Kidney glomerular epithelial cell (primary cell): Measurements from ENCODE around the gene ATAD3B.
A peak's percentile ranks its signal among the peaks of the same experiment; 100 is the strongest.
"Not testable (repeated sequence)": the region's sequence is repeated elsewhere in the genome, so short reads cannot be mapped to it uniquely, and the experiment has no call there.

ENCODE experiments used
- DNase-seq: peaks from one replicate; lab custom pipeline; 2025; lab: John Stamatoyannopoulos, UW

ATAD3B gene

DNA sequence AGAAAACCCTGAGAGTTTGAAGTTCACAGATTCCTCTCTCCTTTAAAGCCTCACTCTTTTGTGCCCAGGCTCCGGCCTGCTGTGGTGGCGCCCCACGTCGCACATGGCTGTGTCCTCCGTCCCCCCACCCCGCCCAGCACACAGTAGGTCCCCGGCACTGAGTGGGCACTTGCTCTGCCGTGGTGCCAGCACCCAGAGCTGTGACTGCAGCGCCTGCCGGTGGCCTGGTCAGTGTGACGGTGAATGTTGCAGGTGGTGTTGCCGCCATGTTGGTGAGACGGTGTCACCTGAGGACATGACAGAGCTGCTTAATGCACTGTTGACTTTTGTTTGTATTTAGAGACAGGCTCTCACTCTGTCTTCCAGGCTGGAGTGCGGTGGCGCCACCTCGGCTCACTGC lies 18.7 kb upstream of the ATAD3B start:
- DNase-seq, result no peak

DNA sequence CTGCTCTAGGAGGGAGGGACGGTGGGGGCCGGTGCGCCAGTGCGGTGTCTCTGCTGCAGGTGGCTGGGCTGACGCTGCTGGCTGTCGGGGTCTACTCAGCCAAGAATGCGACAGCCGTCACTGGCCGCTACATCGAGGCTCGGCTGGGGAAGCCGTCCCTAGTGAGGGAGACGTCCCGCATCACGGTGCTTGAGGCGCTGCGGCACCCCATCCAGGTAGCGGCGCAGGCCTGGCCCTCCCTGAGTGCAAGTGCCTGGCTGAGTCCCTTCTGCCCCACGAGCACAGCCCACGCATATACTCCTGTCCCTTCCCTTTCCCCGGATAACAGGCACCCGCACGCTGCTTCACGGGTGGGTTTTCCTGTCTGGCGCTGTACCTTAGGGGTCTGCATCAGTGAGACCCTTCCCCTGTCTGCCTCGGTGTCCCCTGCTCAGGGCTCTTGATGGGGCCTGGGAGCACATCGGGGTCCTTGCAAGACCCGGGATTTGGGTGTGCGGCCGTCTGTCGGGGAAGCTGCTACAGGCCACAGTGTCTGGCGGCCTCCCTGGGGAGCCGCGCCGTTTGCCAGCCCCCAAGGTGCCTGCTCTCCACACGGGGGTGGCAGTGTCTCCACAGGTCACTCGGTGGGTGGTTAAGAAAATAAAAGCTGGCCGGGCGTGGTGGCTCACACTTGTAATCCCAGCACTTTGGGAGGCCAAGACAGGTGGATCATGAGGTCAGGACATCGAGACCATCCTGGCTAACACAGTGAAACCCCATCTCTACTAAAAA lies 17.1 kb upstream of the ATAD3B start:
- DNase-seq, result not testable (repeated sequence)

DNA sequence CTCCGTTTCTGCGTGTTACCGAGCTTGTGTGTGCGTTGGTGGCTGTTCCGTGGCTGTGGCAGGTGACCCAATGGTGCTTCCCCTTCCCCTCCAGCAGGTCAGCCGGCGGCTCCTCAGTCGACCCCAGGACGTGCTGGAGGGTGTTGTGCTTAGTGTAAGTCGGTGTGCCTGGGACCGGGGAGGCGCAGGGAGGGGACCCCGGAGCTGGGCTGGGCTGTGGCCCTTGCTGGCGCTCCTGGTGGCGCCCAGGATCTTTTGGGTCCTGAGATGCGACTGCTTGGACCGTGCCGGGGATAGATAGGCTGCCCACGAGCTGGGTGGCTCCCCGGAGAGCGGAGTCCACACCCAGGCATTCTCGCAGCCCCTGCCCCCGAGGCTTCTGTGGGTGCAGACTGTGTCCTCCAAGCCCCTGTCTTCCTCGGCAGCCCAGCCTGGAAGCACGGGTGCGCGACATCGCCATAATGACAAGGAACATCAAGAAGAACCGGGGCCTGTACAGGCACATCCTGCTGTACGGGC lies 16.1 kb upstream of the ATAD3B start:
- DNase-seq, result no peak

DNA sequence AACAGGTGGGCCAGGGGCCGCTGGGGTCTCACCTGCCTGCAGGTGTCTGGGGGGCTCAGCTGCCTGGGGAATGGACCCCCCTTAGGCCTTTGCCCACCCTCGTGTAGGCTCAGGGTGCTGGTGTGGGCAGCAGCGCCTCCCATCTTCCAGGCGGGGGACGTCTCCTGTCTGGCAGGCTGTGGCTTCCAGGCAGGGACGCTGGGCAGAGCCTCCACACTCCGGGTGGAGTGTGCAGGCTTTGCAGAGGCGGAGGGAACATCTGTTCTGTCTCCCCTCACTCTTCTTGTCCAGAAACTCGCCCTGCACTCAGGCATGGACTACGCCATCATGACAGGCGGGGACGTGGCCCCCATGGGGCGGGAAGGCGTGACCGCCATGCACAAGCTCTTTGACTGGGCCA lies 15.6 kb upstream of the ATAD3B start:
- not testable (repeated sequence) for DNase-seq

DNA sequence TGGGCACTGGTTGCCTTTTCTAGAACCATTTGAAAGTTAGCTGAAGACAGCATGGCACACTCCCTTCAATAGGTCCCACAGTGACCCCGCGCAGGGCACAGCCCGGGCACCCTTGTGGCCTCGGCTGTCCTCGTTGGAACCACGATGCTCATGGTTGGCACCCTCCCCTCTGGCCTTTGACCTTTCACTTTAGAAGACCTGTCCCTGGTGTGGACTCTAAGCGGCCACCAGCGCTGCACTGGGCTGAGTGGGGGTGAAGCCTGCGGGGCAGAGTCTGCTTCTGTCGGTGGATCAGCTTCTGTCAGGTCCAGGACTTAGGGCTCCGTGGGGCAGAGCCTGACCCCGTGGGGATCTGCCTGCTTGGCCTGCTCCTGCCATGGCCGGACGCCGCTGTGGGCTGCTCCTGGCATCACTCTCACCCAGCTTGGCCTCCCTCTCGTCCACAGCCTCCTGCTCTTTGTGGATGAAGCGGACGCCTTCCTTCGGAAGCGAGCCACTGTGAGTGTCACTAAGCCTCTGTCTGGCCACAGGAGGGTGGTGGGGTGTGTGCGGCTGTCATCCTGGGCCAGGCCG lies 14.8 kb upstream of the ATAD3B start:
- not testable (repeated sequence) for DNase-seq

DNA sequence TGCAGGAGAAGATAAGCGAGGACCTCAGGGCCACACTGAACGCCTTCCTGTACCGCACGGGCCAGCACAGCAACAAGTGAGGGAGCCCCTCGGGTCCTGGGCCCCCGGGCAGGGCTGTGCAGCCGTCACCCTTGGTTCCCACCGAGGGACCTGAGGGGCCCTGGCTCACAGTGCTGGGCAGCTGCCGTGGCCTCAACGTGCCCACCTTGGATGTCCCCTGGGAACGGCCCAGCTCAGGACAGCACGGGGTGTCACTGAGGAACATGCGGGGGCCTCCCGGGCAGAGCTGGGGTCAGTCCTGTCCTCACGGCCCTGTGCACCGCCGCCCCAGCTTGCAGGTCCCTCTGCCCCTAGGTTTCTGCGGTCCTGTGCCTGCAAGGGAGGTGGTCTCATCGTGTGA lies 12.4 kb upstream of the ATAD3B start:
- DNase-seq, result not testable (repeated sequence)

DNA sequence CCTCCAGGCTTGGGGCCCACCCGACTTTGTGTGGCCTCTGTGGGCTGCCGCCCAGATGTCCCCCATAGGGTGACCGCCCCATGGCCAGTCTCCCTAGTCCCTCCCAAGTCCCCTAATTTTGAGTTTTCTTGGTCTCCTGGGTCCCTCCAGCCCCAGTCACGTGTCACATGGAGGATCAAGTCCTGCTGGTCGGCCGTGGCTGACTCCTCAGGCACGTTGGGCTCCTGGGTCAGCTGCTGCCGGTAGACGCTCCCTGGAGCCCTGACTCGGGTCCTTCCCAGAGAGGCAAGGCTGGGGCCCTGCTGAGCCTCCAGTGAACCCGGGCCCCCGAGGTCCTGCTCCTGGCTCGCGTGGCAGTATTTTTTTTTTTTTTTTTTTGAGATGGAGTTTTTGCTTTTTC lies 11.9 kb upstream of the ATAD3B start:
- DNase-seq, result not testable (repeated sequence)

DNA sequence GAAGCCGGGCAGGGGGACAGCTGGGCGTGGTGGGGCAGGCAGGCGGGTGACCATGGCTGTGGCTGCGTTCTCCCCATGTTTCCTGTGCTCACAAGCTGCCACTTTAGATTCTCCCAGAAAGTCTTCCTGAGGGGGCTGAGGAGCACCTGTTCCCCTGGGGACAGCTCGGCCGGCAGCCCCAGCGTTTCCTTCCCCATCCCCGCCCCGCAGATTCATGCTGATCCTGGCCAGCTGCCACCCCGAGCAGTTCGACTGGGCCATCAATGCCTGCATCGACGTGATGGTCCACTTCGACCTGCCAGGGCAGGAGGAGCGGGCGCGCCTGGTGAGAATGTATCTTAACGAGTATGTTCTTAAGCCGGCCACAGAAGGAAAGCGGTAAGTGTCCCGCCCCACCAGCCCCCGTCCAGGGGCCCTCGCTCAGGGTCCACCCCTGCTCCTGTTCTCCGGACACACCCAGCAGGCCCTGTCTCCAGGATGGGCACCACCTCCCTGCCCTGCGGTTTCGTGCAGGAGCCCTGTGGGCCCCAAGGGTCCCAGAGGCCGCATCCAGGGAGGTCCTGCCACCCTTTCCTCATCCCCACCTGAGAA lies 10.9 kb upstream of the ATAD3B start:
- DNase-seq, result no peak

DNA sequence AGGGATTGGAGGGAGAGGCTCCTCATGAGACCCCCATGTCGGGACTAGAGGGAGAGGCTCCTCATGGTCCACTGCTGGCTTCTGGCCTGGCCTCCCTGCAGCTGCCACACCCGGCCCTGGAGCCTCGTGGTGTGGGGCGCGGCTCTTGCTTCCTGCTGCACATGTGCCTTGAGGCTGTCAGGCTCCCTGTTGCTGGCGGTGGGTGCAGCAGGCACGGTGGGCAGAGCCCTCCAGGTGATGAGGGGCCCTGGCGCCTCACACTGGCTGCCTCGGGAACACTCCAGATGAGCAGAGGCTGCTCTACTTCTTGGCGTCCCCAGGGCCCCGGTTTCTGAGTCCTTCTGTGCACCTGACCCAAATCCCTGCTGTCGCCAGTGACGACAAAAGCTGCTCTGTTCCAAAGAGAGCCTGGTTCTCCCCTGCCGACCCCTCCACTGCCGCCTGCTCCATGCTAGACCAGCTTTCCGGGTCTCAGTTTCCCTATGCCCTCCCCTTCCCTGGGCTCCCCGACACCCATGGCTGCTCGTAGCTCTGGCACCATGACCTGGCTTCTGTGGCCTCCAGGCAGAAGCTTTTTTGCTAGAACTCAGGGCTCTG lies 9.7 kb upstream of the ATAD3B start:
- DNase-seq, result no peak

DNA sequence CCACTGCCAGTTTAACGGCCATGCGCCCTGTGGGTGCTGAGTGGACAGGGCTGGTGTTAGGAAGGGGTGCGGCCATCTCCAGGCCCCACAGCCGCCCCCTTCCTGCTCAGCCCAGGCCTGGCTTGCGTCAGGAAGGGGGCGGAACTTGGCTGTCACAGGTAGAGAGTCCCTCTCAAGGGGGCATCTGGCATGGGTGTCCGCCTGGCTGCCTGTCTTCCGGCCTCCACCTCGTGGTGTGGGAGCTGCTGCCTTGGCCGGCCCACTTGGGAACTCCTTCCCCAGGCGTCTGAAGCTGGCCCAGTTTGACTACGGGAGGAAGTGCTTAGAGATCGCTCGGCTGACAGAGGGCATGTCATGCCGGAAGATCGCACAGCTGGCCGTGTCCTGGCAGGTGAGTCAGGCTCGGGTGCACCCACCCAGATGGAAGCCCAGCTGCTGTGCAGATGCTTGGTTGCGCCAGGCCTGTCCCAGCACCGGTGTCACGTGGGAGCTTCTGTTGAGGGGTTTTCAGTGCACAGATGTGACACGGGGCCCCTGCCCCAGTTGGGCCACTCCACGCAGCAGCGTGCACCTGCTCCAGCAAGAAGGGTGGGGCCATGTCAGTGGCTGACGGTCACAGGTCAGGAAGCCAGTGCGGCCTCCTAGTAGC lies 9.1 kb upstream of the ATAD3B start:
- DNase-seq, result peak; percentile 54

DNA sequence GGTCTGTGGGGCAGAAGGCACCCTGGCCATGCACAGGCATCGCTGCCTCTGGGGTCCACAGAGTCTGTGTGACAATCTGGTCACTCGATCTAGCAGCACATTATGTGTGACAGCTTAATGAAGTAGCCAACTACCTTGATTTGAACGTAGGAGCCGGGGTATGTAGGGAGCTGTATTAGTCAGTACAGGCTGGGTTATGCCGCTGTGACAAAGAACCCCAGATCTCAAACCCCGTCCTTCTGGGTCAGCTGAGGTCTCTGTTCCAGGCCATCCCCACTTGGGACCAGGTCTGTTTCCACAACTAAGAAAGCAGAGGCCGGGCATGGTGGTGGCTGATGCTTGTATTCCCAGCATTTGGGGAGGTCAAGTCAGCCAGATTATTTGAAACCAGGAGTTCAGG lies 8.3 kb upstream of the ATAD3B start:
- DNase-seq, result no peak

DNA sequence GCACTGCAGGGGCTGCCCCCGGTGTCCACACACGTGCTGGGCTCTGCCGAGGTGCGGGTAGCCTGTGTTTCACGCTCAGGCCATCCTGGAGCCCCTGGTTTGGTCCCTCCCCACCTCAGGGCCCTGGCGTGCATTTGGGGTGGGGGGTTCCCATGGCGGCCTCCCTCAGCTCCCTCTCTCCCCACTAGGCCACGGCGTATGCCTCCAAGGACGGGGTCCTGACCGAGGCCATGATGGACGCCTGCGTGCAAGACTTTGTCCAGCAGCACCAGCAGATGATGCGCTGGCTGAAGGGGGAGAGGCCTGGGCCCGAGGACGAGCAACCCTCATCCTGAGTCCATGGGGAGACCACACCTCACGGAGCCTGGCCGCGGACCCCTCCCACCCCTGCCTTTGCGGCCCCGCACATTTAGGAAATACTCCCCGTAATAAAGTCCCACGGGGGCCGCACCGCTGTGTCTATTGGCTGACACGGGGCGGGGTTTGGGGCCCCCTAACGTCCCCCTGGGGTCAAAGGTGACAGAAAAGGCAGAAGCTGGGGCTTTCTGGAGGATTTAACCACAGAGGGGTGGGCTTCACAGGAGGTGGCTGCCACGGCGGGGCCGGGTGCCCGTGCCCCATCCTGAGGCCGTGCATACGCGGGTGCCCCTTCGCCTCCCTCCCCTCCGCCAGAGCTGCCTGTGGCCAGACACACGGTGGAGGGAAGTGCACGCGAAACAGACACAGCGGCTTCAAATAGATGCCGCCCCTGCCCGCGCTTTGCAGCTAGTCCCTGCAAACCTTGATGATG lies 3.2 kb upstream of the ATAD3B start:
- not testable (repeated sequence) for DNase-seq

DNA sequence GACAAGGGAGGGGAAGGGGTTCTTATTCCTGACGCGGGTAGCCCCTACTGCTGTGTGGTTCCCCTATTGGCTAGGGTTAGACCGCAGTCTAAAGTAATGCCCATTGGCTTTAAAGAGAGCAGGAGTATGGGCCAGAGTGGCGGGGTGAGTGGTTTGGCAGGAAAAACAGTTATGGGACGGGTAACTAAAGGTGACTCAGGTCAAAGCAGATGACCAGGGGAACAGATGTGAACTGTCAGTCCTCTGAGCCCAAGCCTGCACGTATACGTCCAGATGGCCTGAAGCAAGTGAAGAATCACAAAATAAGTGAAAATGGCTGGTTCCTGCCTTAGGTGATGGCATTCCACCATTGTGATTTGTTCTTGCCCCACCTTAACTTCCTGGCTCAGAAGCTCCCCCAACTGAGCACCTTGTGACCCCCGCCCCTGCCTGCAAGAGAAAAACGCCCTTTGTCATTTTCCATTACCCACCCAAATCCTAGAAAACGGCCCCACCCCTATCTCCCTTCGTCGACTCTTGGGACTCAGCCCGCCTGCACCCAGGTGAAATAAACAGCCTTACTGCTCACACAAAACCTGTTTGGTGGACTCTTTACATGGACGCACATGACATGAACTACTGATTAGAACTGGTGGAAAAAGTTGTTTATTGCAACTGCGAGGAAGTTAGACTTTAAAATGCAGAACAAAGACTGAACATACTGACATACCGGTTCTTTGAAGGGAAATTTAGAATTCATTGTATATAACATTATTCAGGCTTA lies 758 bp upstream of the ATAD3B start:
- DNase-seq, result no peak

DNA sequence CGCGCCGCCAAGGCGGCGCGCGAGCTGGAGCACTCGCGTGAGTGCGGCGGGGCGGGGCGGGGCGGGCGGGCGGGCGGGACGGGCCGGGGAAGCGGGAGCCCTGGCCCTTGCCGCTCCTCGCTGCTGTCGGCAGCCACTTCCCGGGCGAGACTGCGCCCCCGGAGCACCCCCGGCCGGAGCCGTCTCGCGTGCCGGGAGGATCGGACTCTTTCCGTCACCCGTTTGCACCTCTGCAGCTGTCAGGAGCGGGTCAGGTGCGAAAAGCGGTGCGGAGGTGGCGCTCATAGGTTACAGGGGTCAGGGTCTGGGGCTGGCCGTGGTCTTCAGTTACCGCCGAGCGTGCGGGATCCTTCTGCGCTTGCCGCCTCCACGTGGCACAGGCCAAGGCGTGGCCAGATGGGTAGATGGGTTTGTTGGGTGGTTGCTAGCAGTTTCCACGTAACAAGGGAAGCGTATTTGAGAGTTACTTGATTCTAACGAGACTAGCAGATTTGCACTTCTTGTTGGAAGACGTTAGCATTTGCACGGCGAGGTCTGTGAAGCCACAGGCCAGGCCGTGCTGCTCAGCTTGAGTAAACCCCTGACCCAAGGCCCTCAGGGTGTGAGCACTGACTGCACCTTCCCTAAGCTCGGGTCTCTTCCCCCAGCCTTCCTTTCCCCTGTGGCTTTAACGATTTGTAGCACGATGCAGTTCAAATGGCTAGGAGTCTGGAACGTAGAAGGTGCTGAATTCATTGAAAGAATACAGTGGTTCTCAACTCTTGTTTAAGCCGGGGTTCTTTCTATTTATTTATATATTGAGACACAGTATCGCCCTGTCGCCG lies 700 bp downstream of the ATAD3B start:
- not testable (repeated sequence) for DNase-seq

DNA sequence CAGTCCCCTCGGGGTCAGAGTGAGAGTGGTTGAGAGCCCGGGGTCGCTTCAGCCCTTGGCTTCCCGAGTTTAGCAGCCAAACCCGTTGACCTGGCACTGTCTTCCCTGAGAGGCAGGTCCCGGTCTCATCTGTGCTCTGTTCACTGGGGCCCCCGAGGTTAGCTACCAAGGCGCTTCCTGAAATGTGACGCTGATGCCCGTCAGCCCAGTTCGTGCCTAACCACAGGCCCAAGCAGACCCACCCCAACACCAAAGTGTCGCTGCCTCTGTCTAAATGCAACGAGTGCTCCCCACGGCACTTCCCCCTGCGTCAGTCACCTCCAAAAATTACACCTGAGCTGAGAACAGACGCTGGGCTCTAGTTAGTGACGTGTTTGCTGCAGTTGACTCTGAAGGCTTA lies 4.4 kb downstream of the ATAD3B start:
- DNase-seq, result not testable (repeated sequence)

DNA sequence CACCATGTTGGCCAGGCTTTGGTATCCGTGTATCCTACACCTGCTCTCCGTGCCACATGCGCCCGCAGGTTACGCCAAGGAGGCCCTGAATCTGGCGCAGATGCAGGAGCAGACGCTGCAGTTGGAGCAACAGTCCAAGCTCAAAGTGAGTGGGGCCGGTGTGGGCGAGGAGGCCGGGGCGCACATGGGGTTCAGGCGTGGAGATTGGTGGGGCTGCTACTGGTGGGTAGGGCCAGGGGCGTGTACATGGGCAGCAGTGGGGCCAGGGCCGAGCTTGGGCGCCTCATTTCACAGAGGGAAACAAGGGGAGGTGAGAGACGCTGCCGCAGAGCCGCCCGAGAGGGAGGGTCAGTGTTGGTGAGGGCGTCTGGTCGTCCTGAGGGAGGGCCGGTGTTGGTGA lies 5.6 kb downstream of the ATAD3B start:
- DNase-seq, result no peak

DNA sequence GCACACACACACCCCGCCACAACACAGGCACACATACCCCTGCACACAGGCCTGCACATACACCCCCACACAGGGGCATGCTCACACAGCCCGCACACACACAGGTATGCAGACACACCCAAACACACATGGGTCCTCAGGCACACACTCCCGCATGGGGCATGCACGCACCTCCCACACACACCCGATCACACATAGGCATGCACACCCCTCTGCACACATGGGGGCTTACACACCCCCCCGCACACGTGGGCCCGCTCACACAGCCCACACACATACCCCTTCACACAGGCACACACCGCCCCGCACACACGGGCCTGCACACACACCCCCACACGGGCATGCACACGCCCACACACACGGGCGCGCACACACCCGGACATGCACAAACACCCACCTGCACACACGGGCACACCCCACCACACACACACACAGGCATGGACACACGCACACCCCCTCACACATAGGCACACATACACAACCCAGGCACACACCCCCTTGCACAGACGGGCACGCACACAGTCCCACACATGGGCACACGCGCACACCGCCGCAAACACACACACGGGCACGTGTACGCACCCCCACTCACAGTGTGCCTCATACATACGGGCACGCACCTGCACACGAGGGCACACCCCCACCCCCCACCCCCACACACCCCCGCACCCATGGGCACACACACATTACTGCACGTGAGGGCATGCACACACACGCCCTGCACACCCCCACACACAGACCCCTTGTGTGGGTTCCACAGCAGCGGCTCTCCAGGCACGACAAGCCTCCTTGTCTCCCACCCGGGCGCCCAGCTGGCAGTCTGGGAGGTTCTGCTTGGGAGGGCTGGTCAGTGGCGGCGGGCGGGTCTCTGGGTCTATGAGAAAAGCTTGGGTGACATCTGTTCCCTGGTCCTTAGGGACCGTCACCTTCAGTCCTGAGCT lies 8.3 kb downstream of the ATAD3B start:
- DNase-seq, result no peak

DNA sequence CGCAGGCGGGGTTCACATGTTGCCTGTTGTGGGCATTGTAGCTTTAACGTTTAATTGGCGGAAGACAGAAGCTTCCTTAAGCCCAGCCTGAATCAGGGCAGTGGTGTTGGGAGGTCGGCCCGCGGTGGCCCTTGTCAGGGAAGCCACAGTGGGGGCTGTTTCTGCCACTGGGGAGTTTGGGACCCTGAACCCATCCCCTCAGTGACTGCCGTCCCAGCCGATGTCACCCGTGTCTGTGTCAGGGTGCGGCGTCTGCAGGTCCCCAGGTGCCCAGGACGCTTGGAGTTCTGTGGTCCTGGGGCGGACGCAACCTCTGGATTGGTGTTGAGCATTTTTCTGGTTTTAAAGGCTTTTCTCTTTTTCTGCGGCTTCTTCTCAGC lies 8.9 kb downstream of the ATAD3B start:
- not testable (repeated sequence) for DNase-seq

DNA sequence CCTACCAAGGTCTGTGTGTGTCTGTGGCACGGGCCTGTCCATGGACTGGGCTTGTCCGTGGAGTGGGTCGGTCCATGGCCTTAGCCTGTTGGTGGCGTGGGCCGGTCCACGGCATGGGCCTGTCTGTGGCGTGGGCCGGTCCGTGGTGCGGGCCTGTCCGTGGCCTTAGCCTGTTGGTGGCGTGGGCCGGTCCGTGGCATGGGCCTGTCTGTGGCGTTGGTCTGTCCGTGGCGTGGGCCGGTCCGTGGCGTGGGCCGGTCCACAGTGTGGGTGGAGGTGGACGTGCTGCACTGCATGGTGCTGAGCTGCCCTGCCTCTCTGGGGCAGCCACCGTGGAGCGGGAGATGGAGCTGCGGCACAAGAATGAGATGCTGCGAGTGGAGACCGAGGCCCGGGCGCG lies 10.2 kb downstream of the ATAD3B start:
- not testable (repeated sequence) for DNase-seq
